SH-SY5Y (cell line): ENCODE data around the gene GNPAT.

Experiments used
- GATA2 ChIP-seq: IDR thresholded peaks from 2 replicates; pipeline ENCODE4 v1.6.1; 2011; ENCODE audit warnings: mild to moderate bottlenecking, low read depth, low read length
- GATA3 ChIP-seq: IDR thresholded peaks from 2 replicates; pipeline ENCODE4 v1.6.1; 2011; ENCODE audit warnings: low read depth, mild to moderate bottlenecking, low read length, moderate library complexity

- TF ChIP-seq GATA2 (no peak), GATA3 (no peak)
Measured at GRCh38 chr1:231208980-231209379, 32.0 kb upstream of the GNPAT start.
